ENCODE measurements around the gene FHDC1. TPM values are rescaled to one million over a fixed set of nuclear protein-coding genes. Genes with fewer than 3 reads are reported as not detected.

FHDC1 gene
- total RNA-seq, 1 experiment from 2014 or later: 6.0 TPM

DNA sequence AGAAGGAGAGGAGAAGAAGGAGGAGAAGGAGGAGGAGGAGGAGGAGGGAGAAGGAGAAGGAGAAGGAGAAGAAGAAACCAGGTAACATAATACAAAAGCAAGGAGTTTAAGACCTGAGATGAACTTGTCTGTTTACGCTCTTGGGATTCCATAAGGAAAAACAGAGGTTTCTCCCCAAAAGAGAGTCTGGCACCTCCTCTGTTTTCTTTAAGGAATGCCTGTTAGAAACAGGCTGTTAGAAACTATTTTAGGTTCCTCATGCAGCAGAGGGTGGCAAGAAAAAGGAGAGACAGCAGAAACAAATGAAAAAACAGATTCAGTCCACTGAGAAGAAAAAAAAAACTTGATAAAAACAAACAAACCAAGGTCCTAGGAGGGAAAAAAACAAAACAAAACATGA is 10.3 kb upstream of the FHDC1 start:
- no TSS peak for BruUV-seq (replicated peaks)
- intact Hi-C loops (cut with micrococcal nuclease; ENCODE audit: unreplicated experiment): no loop called here
- CTCF ChIA-PET: no interaction called here

DNA sequence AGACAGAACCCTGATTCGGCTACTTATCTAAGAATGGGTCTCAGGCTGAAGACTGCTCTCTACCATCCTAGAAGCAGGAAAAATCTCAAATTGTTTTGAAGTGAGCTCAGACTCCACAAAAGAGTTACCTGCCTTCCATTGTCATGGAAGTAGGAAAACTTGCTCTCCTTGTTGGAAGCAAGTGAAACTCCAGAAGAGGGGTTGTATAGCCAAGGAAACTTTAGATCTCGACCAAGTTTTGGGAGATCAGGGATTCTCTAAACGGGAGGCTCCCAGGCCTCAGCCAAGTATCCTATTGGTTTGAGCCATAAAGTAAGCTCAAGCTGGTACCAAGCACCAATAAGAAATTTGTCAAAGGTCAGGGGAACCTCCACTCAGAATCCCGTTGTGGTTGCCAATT is 9.2 kb upstream of the FHDC1 start:
- Mint-ChIP-seq H3K27me3 (ENCODE audit: unreplicated experiment) (no peaks in the 10 kb centered on the region), H3K9me3 (ENCODE audit: low read depth, unreplicated experiment) (peaks cover under 1% of the 10 kb centered on the region), H3K36me3 (ENCODE audit: insufficient read depth, unreplicated experiment) (no peaks in the 10 kb centered on the region), H3K27ac (ENCODE audit: unreplicated experiment) (no peak overlapping the region), H3K4me3 (ENCODE audit: low read depth, unreplicated experiment) (no peak overlapping the region), H3K4me1 (ENCODE audit: low read depth, unreplicated experiment) (no peaks in the 10 kb centered on the region)
- no peak for DNase-seq
- intact Hi-C loops (cut with micrococcal nuclease; ENCODE audit: unreplicated experiment): no loop called here
- TF ChIP-seq, protein P1, sequence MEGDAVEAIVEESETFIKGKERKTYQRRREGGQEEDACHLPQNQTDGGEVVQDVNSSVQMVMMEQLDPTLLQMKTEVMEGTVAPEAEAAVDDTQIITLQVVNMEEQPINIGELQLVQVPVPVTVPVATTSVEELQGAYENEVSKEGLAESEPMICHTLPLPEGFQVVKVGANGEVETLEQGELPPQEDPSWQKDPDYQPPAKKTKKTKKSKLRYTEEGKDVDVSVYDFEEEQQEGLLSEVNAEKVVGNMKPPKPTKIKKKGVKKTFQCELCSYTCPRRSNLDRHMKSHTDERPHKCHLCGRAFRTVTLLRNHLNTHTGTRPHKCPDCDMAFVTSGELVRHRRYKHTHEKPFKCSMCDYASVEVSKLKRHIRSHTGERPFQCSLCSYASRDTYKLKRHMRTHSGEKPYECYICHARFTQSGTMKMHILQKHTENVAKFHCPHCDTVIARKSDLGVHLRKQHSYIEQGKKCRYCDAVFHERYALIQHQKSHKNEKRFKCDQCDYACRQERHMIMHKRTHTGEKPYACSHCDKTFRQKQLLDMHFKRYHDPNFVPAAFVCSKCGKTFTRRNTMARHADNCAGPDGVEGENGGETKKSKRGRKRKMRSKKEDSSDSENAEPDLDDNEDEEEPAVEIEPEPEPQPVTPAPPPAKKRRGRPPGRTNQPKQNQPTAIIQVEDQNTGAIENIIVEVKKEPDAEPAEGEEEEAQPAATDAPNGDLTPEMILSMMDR (IDR thresholded peaks at IDR 0.05; ENCODE audit: unreplicated experiment): no peak
- BruUV-seq (replicated peaks): no TSS peak
- CTCF ChIA-PET: no interaction called here

More for the DNA sequence above, 10.3 kb upstream of the FHDC1 start:
- Mint-ChIP-seq H3K4me1 (ENCODE audit: low read depth, unreplicated experiment) (no peaks in the 10 kb centered on the region), H3K36me3 (ENCODE audit: insufficient read depth, unreplicated experiment) (peaks cover 5% of the 10 kb centered on the region), H3K9me3 (ENCODE audit: low read depth, unreplicated experiment) (peaks cover 6% of the 10 kb centered on the region), H3K4me3 (ENCODE audit: low read depth, unreplicated experiment) (no peak overlapping the region), H3K27ac (ENCODE audit: unreplicated experiment) (no peak overlapping the region), H3K27me3 (ENCODE audit: unreplicated experiment) (no peaks in the 10 kb centered on the region)
- TF ChIP-seq, protein P1 (IDR thresholded peaks at IDR 0.05; ENCODE audit: unreplicated experiment): no peak
- no peak for DNase-seq

DNA sequence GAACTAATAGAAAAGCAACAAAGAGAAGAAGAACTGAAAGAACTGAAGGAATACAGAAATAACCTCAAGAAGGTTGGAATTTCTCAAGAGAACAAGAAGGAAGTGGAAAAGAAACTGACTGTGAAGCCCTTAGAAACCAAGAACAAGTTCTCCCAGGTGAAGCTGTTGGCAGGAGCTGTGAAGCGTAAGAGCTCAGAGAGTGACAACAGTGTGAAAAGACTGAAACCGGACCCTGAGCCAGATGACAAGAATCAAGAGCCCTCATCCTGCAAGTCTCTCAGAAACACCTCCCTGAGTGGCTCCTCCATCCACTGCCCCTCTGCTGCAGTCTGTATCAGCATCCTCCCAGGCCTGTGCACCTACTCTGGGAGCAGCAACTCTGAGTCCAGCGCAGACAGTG is 8.4 kb upstream of the FHDC1 start:
- Mint-ChIP-seq H3K9me3 (ENCODE audit: low read depth, unreplicated experiment) (no peaks in the 10 kb centered on the region), H3K27me3 (ENCODE audit: unreplicated experiment) (no peaks in the 10 kb centered on the region), H3K27ac (ENCODE audit: unreplicated experiment) (no peak overlapping the region), H3K4me3 (ENCODE audit: low read depth, unreplicated experiment) (no peak overlapping the region), H3K4me1 (ENCODE audit: low read depth, unreplicated experiment) (no peaks in the 10 kb centered on the region), H3K36me3 (ENCODE audit: insufficient read depth, unreplicated experiment) (no peaks in the 10 kb centered on the region)
- no peak for DNase-seq
- TF ChIP-seq, protein P1 (IDR thresholded peaks at IDR 0.05; ENCODE audit: unreplicated experiment): no peak
- CTCF ChIA-PET: no interaction called here
- intact Hi-C loops (cut with micrococcal nuclease; ENCODE audit: unreplicated experiment): no loop called here
- no TSS peak for BruUV-seq (replicated peaks)

DNA sequence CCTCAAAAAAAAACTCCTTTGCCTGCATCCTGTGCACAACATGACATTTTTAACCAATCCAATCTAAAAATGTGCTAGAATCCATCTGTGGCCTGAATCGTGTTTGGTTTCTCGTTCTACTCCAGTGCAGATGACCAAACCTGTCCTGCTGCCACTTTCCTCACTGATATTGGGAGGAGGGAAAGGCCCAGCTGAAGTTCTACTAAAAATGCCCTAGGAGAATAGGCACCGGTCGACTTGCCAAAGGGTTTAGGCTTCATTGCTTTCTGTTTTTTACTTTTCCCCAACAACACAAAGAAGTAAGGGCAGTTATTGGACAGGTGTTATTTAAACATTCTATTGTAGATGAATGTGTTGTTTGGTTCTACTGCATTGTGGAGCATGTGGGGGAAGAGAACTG is 7.8 kb upstream of the FHDC1 start:
- no peaks in the 10 kb centered on the region for H3K4me1 Mint-ChIP-seq (ENCODE audit: low read depth, unreplicated experiment)
- intact Hi-C loops (cut with micrococcal nuclease; ENCODE audit: unreplicated experiment): no loop called here
- CTCF ChIA-PET: no interaction called here

More for the DNA sequence above, 7.8 kb upstream of the FHDC1 start:
- TF ChIP-seq, protein P1 (IDR thresholded peaks at IDR 0.05; ENCODE audit: unreplicated experiment): no peak
- no TSS peak for BruUV-seq (replicated peaks)
- DNase-seq: no peak
- H3K27me3 Mint-ChIP-seq (ENCODE audit: unreplicated experiment): no peaks in the 10 kb centered on the region
- H3K27ac Mint-ChIP-seq (ENCODE audit: unreplicated experiment): no peak overlapping the region
- H3K36me3 Mint-ChIP-seq (ENCODE audit: insufficient read depth, unreplicated experiment): no peaks in the 10 kb centered on the region
- no peak overlapping the region for H3K4me3 Mint-ChIP-seq (ENCODE audit: low read depth, unreplicated experiment)
- H3K9me3 Mint-ChIP-seq (ENCODE audit: low read depth, unreplicated experiment): no peaks in the 10 kb centered on the region
